Measurements from ENCODE around the gene GABRB1. TPM values are rescaled to one million over a fixed set of nuclear protein-coding genes. Genes with fewer than 3 reads are reported as not detected.
"Not testable (repeated sequence)": the region's sequence is repeated elsewhere in the genome, so short reads cannot be mapped to it uniquely, and the experiment has no call there.

The GABRB1 gene
- total and polyA plus RNA-seq, 2 donors (not counting 1 experiment from before 2014, with no cell fraction given) = not detected

DNA sequence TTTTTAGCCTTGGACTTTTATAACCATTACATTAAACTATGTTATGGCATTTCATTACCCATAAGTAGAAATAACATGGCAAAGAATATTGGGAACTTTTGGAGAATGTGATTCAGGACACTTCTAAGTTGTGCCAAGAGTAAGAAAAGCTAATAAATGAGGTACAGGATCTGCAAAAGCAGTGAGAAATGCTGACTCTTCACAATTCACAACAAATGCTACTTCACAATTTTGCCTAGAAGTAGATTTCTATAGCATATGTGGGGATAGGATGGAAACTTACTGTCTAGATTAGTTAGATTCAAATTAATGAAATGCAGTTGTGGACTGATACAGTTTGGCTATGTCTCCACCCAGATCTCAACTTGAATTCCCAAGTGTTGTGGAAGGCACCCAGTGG, 258.4 kb downstream of the GABRB1 start:
- POLR2A ChIA-PET = no interaction called here
- DNase-seq (no peak), ATAC-seq (ENCODE audit: low read depth) (no peak)
- Mint-ChIP-seq H3K4me1 (no peaks in the 10 kb centered on the region), H3K27ac (no peak overlapping the region), H3K9me3 (ENCODE audit: insufficient read depth) (no peaks in the 10 kb centered on the region), H3K27me3 (peaks cover 19% of the 10 kb centered on the region), H3K4me3 (no peak overlapping the region)
- CTCF ChIA-PET = no interaction called here
- TF ChIP-seq EZH2 (IDR thresholded peaks at IDR 0.05; ENCODE audit: borderline replicate concordance, insufficient read depth, low read depth, low read length, poor library complexity, severe bottlenecking) = no peak
- TF ChIP-seq, protein P1, sequence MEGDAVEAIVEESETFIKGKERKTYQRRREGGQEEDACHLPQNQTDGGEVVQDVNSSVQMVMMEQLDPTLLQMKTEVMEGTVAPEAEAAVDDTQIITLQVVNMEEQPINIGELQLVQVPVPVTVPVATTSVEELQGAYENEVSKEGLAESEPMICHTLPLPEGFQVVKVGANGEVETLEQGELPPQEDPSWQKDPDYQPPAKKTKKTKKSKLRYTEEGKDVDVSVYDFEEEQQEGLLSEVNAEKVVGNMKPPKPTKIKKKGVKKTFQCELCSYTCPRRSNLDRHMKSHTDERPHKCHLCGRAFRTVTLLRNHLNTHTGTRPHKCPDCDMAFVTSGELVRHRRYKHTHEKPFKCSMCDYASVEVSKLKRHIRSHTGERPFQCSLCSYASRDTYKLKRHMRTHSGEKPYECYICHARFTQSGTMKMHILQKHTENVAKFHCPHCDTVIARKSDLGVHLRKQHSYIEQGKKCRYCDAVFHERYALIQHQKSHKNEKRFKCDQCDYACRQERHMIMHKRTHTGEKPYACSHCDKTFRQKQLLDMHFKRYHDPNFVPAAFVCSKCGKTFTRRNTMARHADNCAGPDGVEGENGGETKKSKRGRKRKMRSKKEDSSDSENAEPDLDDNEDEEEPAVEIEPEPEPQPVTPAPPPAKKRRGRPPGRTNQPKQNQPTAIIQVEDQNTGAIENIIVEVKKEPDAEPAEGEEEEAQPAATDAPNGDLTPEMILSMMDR (IDR thresholded peaks at IDR 0.05) = no peak
- intact Hi-C loops (cut with micrococcal nuclease) = no loop called here
- Histone ChIP-seq H3K27me3 (replicated peaks in 1 of 4; ENCODE audit: control extremely low read depth in 1 of 4, control insufficient read depth in 3 of 4, insufficient read depth in 4 of 4, low read length in 3 of 4) (no peaks in the 10 kb centered on the region), H3K4me2 (replicated peaks; ENCODE audit: low read depth, low read length, poor library complexity, severe bottlenecking) (no peak overlapping the region), H3K4me3 (ENCODE audit: control extremely low read depth in 1 of 5, extremely low read depth in 1 of 5, insufficient read depth in 1 of 5, low read depth in 2 of 5, low read length in 4 of 5) (no peak overlapping the region), H3K79me2 (ENCODE audit: control insufficient read depth, insufficient read depth, low read length) (no peaks in the 10 kb centered on the region), H4K20me1 (ENCODE audit: control insufficient read depth, insufficient read depth, low read length, poor library complexity, severe bottlenecking) (no peaks in the 10 kb centered on the region), H3K4me1 (ENCODE audit: control insufficient read depth in 2 of 2, insufficient read depth in 2 of 2, low read length in 2 of 2) (no peaks in the 10 kb centered on the region), H3K36me3 (replicated peaks in 1 of 2; ENCODE audit: control extremely low read depth in 1 of 2, control insufficient read depth in 1 of 2, extremely low read depth in 1 of 2, insufficient read depth in 2 of 2, low read length in 1 of 2) (no peaks in the 10 kb centered on the region), H3K9ac (ENCODE audit: low read length) (no peak overlapping the region), H3K27ac (ENCODE audit: low read length in 2 of 2) (no peak overlapping the region), H3K9me3 (ENCODE audit: control extremely low read depth in 1 of 3, control insufficient read depth in 2 of 3, insufficient read depth in 1 of 3, low read length in 2 of 3) (no peaks in the 10 kb centered on the region), H2AFZ (ENCODE audit: insufficient read depth, low read depth, low read length, poor library complexity, severe bottlenecking) (no peak overlapping the region)

DNA sequence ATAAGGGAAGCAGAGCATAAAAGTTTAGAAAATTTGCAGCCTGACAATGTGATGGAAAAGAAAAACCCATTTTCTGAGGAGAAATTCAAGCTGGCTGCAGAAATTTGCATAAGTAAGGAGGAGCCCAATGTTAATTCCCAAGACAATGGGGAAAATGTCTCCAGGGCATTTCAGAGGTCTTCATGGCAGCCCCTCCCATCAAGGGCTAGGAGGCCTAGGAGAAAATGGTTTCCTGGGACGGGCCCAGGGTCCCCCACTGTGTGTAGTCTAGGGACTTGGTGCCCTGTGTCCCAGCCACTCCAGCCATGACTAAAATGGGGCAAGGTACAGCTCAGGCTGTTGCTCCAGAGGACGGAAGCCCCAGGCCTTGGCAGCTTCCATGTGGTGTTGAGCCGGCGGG, 259.5 kb downstream of the GABRB1 start:
- H3K4me3 ChIP-seq (ENCODE audit: control extremely low read depth in 1 of 5, extremely low read depth in 1 of 5, insufficient read depth in 1 of 5, low read depth in 2 of 5, low read length in 4 of 5); ATAC-seq (ENCODE audit: low read depth); POLR2A ChIA-PET; H3K4me2 ChIP-seq (replicated peaks; ENCODE audit: low read depth, low read length, poor library complexity, severe bottlenecking); CTCF ChIA-PET; H3K27ac ChIP-seq (ENCODE audit: low read length in 2 of 2); H3K27ac Mint-ChIP-seq; H3K4me1 ChIP-seq (ENCODE audit: control insufficient read depth in 2 of 2, insufficient read depth in 2 of 2, low read length in 2 of 2); H3K9me3 Mint-ChIP-seq (ENCODE audit: insufficient read depth); H3K4me3 Mint-ChIP-seq; H3K9ac ChIP-seq (ENCODE audit: low read length); H3K36me3 ChIP-seq (replicated peaks in 1 of 2; ENCODE audit: control extremely low read depth in 1 of 2, control insufficient read depth in 1 of 2, extremely low read depth in 1 of 2, insufficient read depth in 2 of 2, low read length in 1 of 2); intact Hi-C loops (cut with micrococcal nuclease); H4K20me1 ChIP-seq (ENCODE audit: control insufficient read depth, insufficient read depth, low read length, poor library complexity, severe bottlenecking); H3K79me2 ChIP-seq (ENCODE audit: control insufficient read depth, insufficient read depth, low read length); H3K27me3 ChIP-seq (replicated peaks in 1 of 4; ENCODE audit: control extremely low read depth in 1 of 4, control insufficient read depth in 3 of 4, insufficient read depth in 4 of 4, low read length in 3 of 4); H2AFZ ChIP-seq (ENCODE audit: insufficient read depth, low read depth, low read length, poor library complexity, severe bottlenecking); DNase-seq; H3K4me1 Mint-ChIP-seq; H3K9me3 ChIP-seq (ENCODE audit: control extremely low read depth in 1 of 3, control insufficient read depth in 2 of 3, insufficient read depth in 1 of 3, low read length in 2 of 3): not testable (repeated sequence)
- peaks cover 19% of the 10 kb centered on the region for H3K27me3 Mint-ChIP-seq
- 83% methylated on average over 3 of the region's 4 CpGs for WGBS (ENCODE audit: insufficient coverage)

Measured in B cell (primary cell).